Esophagus (tissue), 2 donors: Measurements from ENCODE around the gene OPCML. TPM values are rescaled to one million over a fixed set of nuclear protein-coding genes. Genes with fewer than 3 reads are reported as not detected.

Source experiments
- H3K27ac ChIP-seq, 2 donors: one replicate each; pipeline ENCODE4 v1.5.1; 2013; ENCODE audit warnings: low read depth in 2 of 2, mild to moderate bottlenecking in 2 of 2, inconsistent platforms in 1 of 2, low read length in 1 of 2, moderate library complexity in 1 of 2
- H3K27me3 ChIP-seq, 2 donors: one replicate each; pipeline ENCODE4 v1.6.1; 2013; ENCODE audit warnings: low read length in 2 of 2, control low read depth in 1 of 2, mild to moderate bottlenecking in 1 of 2; ENCODE audit not compliant: insufficient read depth in 2 of 2, control insufficient read depth in 1 of 2
- H3K36me3 ChIP-seq, 2 donors: one replicate each; pipeline ENCODE4 v1.6.1; 2013; ENCODE audit warnings: low read length in 1 of 2; ENCODE audit not compliant: control insufficient read depth in 2 of 2, insufficient read depth in 2 of 2
- H3K4me1 ChIP-seq, 2 donors: one replicate each; pipeline ENCODE4 v1.6.1; 2013; ENCODE audit warnings: low read length in 1 of 2; ENCODE audit not compliant: control insufficient read depth in 2 of 2, insufficient read depth in 2 of 2
- H3K4me3 ChIP-seq, 2 donors: one replicate each; pipeline ENCODE4 v1.5.1; 2013; ENCODE audit warnings: low read length in 2 of 2, mild to moderate bottlenecking in 2 of 2, low read depth in 1 of 2, moderate library complexity in 1 of 2
- H3K9me3 ChIP-seq, 2 donors: one replicate each; pipeline ENCODE4 v1.6.1; 2013; ENCODE audit warnings: mild to moderate bottlenecking in 2 of 2, low read depth in 1 of 2, low read length in 1 of 2, moderate library complexity in 1 of 2; ENCODE audit not compliant: control insufficient read depth in 2 of 2, insufficient read depth in 1 of 2
- WGBS, 2 donors: extraction: QIAGEN DNeasy Blood & Tissue Kit; methylation state at CpG; one replicate each; pipeline ENCODE4 v1.1.7; 2013; 5-methylcytosine and 5-hydroxymethylcytosine counted together
- polyA plus RNA-seq, 2 donors: library from polyadenylated mRNA; stranded (reverse); fragments of 200-250 nt; gene quantifications; one replicate each; pipeline ENCODE4 v1.2.3, GENCODE V29; 2013
- donor health status: healthy with polysubstance abuse.
- donor health status: Bipolar disorder and iron deficiency.

OPCML gene
- polyA plus RNA-seq, 2 donors, result 0.04 to 0.05 TPM

DNA sequence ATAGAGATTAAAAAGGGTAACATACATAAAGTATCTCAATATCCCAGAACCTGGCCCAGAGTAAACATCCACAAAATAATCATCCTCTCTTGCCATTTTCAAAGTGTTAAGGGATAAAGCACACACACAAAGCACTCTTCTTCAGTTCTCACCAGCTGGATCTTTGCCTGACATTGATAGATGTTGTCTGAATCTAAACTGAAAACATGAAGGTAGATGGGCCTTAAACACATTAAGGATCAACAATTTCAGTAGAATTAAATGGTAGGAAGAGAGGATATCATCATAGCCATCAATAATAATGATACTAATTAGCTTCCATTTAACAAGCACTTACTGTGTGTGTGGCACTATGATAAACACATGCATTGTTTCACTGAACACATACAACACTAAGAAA is 261.1 kb downstream of the OPCML start:
- Histone ChIP-seq H3K27ac (no peak overlapping the region), H3K4me1 (no peaks in the 10 kb centered on the region), H3K27me3 (no peaks in the 10 kb centered on the region), H3K4me3 (no peak overlapping the region), H3K9me3 (no peaks in the 10 kb centered on the region), H3K36me3 (no peaks in the 10 kb centered on the region)

DNA sequence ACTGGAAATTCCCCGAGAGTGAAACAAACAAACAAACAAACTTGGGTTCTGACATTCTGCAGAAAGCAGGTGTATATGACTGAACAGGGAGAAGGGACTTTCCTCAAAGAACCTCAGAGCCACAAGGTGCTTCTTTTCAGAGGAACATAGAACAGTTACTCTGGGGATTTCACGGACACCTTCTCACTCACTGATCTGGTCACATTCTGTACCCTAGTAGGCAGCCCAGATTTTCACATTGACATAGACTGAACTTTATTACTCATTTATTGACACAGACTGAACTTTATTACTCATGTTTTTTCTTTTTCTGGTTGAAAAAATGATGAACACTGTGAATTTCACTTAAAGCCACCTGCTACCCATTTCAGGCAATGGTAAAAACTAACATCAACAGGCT is 263.0 kb downstream of the OPCML start:
- no peaks in the 10 kb centered on the region for H3K4me1 ChIP-seq
- no peaks in the 10 kb centered on the region for H3K9me3 ChIP-seq
- H3K27me3 ChIP-seq, result no peaks in the 10 kb centered on the region
- no peak overlapping the region for H3K4me3 ChIP-seq
- 73 to 83% methylated on average over 2 of the region's 2 CpGs for WGBS, 2 donors
- no peak overlapping the region for H3K27ac ChIP-seq
- no peaks in the 10 kb centered on the region for H3K36me3 ChIP-seq

GRCh38 chr11:133266986-133267385 is 265.3 kb downstream of the OPCML start:
- Histone ChIP-seq H3K27me3 (no peaks in the 10 kb centered on the region), H3K9me3 (no peaks in the 10 kb centered on the region), H3K4me3 (no peak overlapping the region), H3K36me3 (no peaks in the 10 kb centered on the region), H3K27ac (no peak overlapping the region), H3K4me1 (no peaks in the 10 kb centered on the region)
- 46 to 51% methylated on average over 6 of the region's 6 CpGs for WGBS, 2 donors

- no peaks in the 10 kb centered on the region for H3K4me1 ChIP-seq
- WGBS, 2 donors, result 63 to 69% methylated on average over 11 of the region's 11 CpGs
Measured at GRCh38 chr11:133265530-133266035, 266.7 kb downstream of the OPCML start.

GRCh38 chr11:133263332-133263731 is 269.0 kb downstream of the OPCML start:
- 63 to 65% methylated on average over 2 of the region's 2 CpGs for WGBS, 2 donors
- no peaks in the 10 kb centered on the region for H3K36me3 ChIP-seq

More at GRCh38 chr11:133265530-133266035, 266.7 kb downstream of the OPCML start:
- H3K4me3 ChIP-seq, result no peak overlapping the region
- no peaks in the 10 kb centered on the region for H3K9me3 ChIP-seq
- no peak overlapping the region for H3K27ac ChIP-seq
- no peaks in the 10 kb centered on the region for H3K36me3 ChIP-seq
- H3K27me3 ChIP-seq, result no peaks in the 10 kb centered on the region

DNA sequence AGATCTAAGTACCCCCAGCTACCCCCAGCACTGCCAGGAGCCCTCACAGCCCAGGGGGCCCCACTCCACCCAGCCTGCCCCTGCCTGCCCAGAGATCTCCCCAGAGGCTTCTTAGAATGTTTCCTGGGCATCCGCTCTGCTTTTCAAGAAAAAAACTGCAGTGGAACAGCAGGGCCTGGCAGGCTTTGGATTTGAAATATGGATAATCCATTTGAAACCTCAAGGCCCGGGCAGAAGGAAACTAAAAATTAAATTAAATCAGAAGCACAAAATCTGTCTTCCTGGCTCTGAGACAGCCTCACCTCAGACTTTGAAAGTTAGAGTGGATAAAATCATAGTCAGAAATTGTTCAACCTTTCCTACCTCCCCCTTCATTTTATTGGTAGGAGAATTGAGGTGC is 273.6 kb downstream of the OPCML start:
- 71 to 79% methylated on average over 2 of the region's 2 CpGs for WGBS, 2 donors
- no peaks in the 10 kb centered on the region for H3K36me3 ChIP-seq
- H3K4me3 ChIP-seq, result no peak overlapping the region
- H3K27ac ChIP-seq, result no peak overlapping the region
- H3K4me1 ChIP-seq, result no peaks in the 10 kb centered on the region
- H3K27me3 ChIP-seq, result no peaks in the 10 kb centered on the region
- no peaks in the 10 kb centered on the region for H3K9me3 ChIP-seq

More at GRCh38 chr11:133263332-133263731, 269.0 kb downstream of the OPCML start:
- Histone ChIP-seq H3K9me3 (no peaks in the 10 kb centered on the region), H3K4me1 (no peaks in the 10 kb centered on the region), H3K27me3 (no peaks in the 10 kb centered on the region), H3K27ac (no peak overlapping the region), H3K4me3 (no peak overlapping the region)

DNA sequence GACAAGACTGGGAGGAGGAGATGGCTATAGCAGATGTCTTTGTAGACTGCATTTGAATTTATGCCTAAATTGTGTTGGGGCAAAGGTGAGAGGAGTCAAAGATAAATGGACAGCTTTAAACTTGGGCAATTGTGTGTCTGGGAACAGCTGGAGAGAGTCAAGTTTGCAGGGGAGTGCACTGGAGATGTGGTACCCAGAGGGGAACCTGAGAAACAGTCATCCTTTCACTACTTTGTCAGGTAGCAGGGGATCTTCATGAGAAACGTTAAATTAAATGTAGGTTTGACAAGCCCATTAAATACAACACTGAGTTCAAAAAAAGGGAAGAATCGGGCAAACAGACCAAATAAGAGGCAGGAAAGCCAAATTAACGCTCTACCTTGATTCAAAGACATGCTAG is 277.7 kb downstream of the OPCML start:
- WGBS, 2 donors, result 74 to 78% methylated on average over 3 of the region's 3 CpGs
- no peaks in the 10 kb centered on the region for H3K9me3 ChIP-seq
- H3K27me3 ChIP-seq, result no peaks in the 10 kb centered on the region
- H3K4me1 ChIP-seq, result no peaks in the 10 kb centered on the region
- H3K4me3 ChIP-seq, result no peak overlapping the region
- H3K36me3 ChIP-seq, result no peaks in the 10 kb centered on the region
- no peak overlapping the region for H3K27ac ChIP-seq

DNA sequence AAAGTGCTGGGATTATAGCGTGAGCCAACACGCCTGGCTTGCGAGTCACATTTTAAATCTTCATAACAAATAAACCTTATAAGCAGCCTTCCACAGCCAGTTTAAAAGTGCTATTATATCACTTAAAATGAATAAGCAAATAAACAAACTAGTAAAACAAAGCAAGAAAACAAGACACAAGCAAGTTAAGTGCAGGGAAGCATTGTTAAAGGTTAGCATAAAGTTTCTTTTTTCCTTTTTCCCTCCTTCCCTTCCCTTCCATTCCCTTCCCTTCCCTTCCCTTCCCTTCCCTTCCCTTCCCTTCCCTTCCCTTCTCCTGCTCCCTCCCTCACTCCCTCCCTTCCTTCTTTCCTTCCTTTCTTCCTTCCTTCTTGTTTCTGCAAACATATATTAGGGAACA is 278.7 kb downstream of the OPCML start:
- 57 to 73% methylated on average over 3 of the region's 3 CpGs for WGBS, 2 donors
- H3K4me1 ChIP-seq, result no peaks in the 10 kb centered on the region
- no peaks in the 10 kb centered on the region for H3K27me3 ChIP-seq
- no peak overlapping the region for H3K27ac ChIP-seq
- no peaks in the 10 kb centered on the region for H3K9me3 ChIP-seq
- H3K4me3 ChIP-seq, result no peak overlapping the region
- no peaks in the 10 kb centered on the region for H3K36me3 ChIP-seq

GRCh38 chr11:133251841-133252240 is 280.5 kb downstream of the OPCML start:
- Histone ChIP-seq H3K36me3 (no peaks in the 10 kb centered on the region), H3K9me3 (no peaks in the 10 kb centered on the region), H3K4me1 (no peaks in the 10 kb centered on the region), H3K4me3 (no peak overlapping the region), H3K27ac (no peak overlapping the region), H3K27me3 (no peaks in the 10 kb centered on the region)
- WGBS, 2 donors, result 63 to 71% methylated on average over 3 of the region's 3 CpGs

- Histone ChIP-seq H3K4me3 (no peak overlapping the region), H3K9me3 (no peaks in the 10 kb centered on the region), H3K36me3 (no peaks in the 10 kb centered on the region), H3K27me3 (no peaks in the 10 kb centered on the region), H3K4me1 (no peaks in the 10 kb centered on the region), H3K27ac (no peak overlapping the region)
- 67 to 85% methylated on average over 6 of the region's 6 CpGs for WGBS, 2 donors
Measured at GRCh38 chr11:133249530-133249929, 282.8 kb downstream of the OPCML start.
